ENCODE results near the gene SELENOP.

SELENOP gene

GRCh38 chr5:42826757-42827515 is 15.2 kb upstream of the SELENOP start:
- Histone ChIP-seq H4K20me1 (ENCODE audit: insufficient read depth) (no peaks in the 10 kb centered on the region), H3K27me3 (ENCODE audit: insufficient read depth, low read depth) (no peaks in the 10 kb centered on the region), H3K4me2 (no peak overlapping the region), H3K9ac (no peak overlapping the region), H3K4me1 (ENCODE audit: low read depth, poor library complexity, severe bottlenecking) (no peaks in the 10 kb centered on the region), H3K4me3 (IDR thresholded peaks at IDR 0.05; ENCODE audit: insufficient read depth, low read depth, low read length) (no peak overlapping the region), H2AFZ (ENCODE audit: low read depth) (no peak overlapping the region), H3K36me3 (ENCODE audit: insufficient read depth) (no peaks in the 10 kb centered on the region), H3K79me2 (ENCODE audit: insufficient read depth, low read depth) (no peaks in the 10 kb centered on the region), H3K27ac (no peak overlapping the region)
- TF ChIP-seq CTCF (conservative IDR thresholded peaks at IDR 0.05; ENCODE audit: low read depth, low read length): no peak

- no peak overlapping the region for H3K9ac ChIP-seq
- no peak overlapping the region for H3K27ac ChIP-seq
- no peak overlapping the region for H2AFZ ChIP-seq (ENCODE audit: low read depth)
Measured at GRCh38 chr5:42825422-42826148, 13.9 kb upstream of the SELENOP start.

GRCh38 chr5:42824347-42824976 is 12.8 kb upstream of the SELENOP start:
- H3K79me2 ChIP-seq (ENCODE audit: insufficient read depth, low read depth): no peaks in the 10 kb centered on the region
- no peak overlapping the region for H3K9ac ChIP-seq
- no peaks in the 10 kb centered on the region for H4K20me1 ChIP-seq (ENCODE audit: insufficient read depth)
- no peak overlapping the region for H3K4me3 ChIP-seq (IDR thresholded peaks at IDR 0.05; ENCODE audit: insufficient read depth, low read depth, low read length)
- H3K4me2 ChIP-seq: no peak overlapping the region
- H3K4me1 ChIP-seq (ENCODE audit: low read depth, poor library complexity, severe bottlenecking): no peaks in the 10 kb centered on the region
- TF ChIP-seq CTCF (conservative IDR thresholded peaks at IDR 0.05; ENCODE audit: low read depth, low read length): no peak
- H3K27ac ChIP-seq: no peak overlapping the region
- no peaks in the 10 kb centered on the region for H3K36me3 ChIP-seq (ENCODE audit: insufficient read depth)
- H3K27me3 ChIP-seq (ENCODE audit: insufficient read depth, low read depth): no peaks in the 10 kb centered on the region
- H2AFZ ChIP-seq (ENCODE audit: low read depth): no peak overlapping the region

More at GRCh38 chr5:42825422-42826148, 13.9 kb upstream of the SELENOP start:
- Histone ChIP-seq H3K27me3 (ENCODE audit: insufficient read depth, low read depth) (no peaks in the 10 kb centered on the region), H3K4me1 (ENCODE audit: low read depth, poor library complexity, severe bottlenecking) (no peaks in the 10 kb centered on the region), H3K4me2 (no peak overlapping the region), H3K79me2 (ENCODE audit: insufficient read depth, low read depth) (no peaks in the 10 kb centered on the region), H3K36me3 (ENCODE audit: insufficient read depth) (no peaks in the 10 kb centered on the region), H3K4me3 (IDR thresholded peaks at IDR 0.05; ENCODE audit: insufficient read depth, low read depth, low read length) (no peak overlapping the region), H4K20me1 (ENCODE audit: insufficient read depth) (no peaks in the 10 kb centered on the region)
- TF ChIP-seq CTCF (conservative IDR thresholded peaks at IDR 0.05; ENCODE audit: low read depth, low read length): no peak

- Histone ChIP-seq H4K20me1 (ENCODE audit: insufficient read depth) (no peaks in the 10 kb centered on the region), H3K4me3 (IDR thresholded peaks at IDR 0.05; ENCODE audit: insufficient read depth, low read depth, low read length) (no peak overlapping the region), H3K9ac (no peak overlapping the region), H3K27ac (no peak overlapping the region), H3K4me2 (no peak overlapping the region), H3K4me1 (ENCODE audit: low read depth, poor library complexity, severe bottlenecking) (no peaks in the 10 kb centered on the region), H3K27me3 (ENCODE audit: insufficient read depth, low read depth) (no peaks in the 10 kb centered on the region), H2AFZ (ENCODE audit: low read depth) (no peak overlapping the region), H3K79me2 (ENCODE audit: insufficient read depth, low read depth) (no peaks in the 10 kb centered on the region), H3K36me3 (ENCODE audit: insufficient read depth) (no peaks in the 10 kb centered on the region)
- TF ChIP-seq CTCF (conservative IDR thresholded peaks at IDR 0.05; ENCODE audit: low read depth, low read length): no peak
Measured at GRCh38 chr5:42822548-42822947, 10.9 kb upstream of the SELENOP start.

Data from KMS-11 (cell line).